Measurements from ENCODE around the gene UBTD1. TPM values are rescaled to one million over a fixed set of nuclear protein-coding genes. Genes with fewer than 3 reads are reported as not detected.

UBTD1 gene
- total RNA-seq, 4 donors from 2014 or later, result 3.9 to 23.4 (median 12.4) TPM

- no peak for TF ChIP-seq CTCF (IDR thresholded peaks at IDR 0.05; ENCODE audit: low read depth)
Measured at GRCh38 chr10:97567891-97568290, 69.2 kb downstream of the UBTD1 start.

DNA sequence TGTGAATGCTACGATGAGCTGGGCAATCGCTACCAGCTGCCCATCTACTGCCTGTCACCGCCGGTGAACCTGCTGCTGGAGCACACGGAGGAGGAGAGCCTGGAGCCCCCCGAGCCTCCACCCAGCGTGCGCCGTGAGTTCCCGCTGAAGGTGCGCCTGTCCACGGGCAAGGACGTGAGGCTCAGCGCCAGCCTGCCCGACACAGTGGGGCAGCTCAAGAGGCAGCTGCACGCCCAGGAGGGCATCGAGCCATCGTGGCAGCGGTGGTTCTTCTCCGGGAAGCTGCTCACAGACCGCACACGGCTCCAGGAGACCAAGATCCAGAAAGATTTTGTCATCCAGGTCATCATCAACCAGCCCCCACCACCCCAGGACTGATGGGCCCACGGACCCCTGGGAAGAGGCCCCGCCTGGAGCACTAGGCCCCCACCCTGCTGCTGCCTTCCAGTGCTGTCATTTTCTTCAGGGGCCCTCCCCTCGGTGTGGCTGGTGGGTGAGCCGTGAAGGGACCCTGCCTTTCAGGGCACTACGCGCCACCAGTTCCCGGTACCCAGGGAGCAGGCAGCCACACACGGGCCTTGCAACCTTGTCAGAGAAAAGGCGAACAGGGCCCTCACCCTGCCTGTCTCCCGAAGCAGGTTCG lies 71.5 kb downstream of the UBTD1 start:
- no peak for TF ChIP-seq CTCF (IDR thresholded peaks at IDR 0.05; ENCODE audit: low read depth)

DNA sequence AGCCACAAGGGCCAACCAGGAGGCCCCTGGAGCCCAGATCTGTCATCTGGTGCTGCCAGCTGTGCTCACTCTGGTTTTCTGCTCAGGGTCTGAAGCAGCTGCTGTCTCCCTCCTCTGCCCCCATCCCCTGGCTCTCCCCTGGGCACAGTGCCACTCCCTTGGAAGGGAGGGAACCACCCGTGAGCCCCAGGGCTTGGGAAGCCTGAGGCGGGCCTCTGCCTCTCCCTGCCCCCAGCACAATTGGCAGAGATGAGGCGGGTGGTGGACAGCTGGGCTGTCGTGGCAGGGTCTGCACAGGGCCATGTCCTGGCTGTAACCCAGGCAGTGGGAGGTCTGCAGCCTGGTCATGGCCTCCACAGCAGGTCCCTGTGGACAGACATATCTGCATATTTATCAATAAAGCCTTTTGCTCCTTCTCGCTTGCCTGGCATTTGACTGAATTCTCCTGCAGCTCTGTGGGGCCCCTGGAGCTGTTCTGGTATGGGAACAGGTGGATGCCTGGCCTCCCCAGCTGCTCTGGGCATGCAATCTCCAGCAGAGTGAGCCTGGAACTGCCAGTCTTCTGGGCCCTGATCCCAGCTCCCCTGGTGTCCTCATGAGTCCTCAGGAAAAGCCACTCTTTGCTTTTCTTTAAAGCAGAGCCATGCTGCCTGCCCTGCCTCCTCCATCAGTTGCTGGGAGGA lies 72.2 kb downstream of the UBTD1 start:
- TF ChIP-seq CTCF (IDR thresholded peaks at IDR 0.05; ENCODE audit: low read depth), result no peak

DNA sequence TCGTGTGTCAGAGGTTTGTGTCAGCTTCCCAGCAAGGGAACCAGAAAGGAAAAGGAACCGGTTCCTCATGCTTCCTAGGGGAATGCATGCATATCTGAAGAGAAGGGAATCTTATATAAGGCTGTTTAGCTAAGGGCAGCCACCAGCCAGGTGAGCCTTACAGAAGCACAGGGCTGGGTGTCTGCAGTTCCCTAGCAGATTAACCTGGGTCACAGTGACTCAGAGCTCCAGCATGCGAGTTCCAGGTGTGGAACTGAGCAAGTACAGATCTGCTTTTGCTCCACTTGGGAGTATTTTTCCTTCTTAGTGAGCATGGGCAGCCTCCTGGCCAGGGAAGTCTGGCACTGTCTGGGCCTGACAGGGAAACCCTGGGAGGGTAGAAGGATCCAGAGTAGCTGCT lies 72.9 kb downstream of the UBTD1 start:
- no peak for TF ChIP-seq CTCF (IDR thresholded peaks at IDR 0.05; ENCODE audit: low read depth)

DNA sequence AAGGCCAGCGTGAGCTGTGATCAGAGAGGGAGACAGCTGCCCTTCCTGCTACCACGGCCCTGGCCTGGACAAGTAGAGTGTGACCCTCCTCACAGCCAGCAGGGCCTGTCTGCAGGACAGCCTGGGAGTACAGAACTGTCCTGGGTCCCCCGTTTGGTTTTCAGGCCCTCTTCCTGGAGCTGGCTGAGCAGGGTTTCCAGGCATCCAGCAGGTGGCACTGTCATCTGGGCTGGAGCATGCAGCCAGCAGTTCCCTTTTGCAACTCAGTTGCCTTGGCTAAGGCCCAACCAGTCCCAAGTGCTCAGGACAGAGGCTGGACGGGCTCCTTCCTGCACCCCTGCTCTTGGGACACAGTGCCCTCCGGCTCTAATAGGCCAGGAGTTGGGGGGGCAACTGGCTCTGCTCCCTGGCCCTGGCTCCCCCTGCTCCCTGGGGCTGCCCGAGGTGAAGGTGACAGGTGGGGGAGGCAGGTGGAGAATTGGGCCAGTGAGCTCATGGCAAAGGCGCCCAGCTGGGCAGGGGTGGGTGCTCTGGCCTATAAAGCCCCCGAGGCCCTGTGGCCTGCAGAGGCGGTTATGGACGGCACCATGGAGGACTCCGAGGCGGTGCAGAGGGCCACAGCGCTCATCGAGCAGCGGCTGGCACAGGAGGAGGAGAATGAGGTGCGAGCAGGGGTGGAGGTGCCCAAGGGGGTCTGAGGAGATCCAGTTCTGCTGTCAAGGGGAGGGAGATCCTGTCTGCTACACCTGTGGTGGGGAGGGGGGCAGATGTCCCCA lies 73.7 kb downstream of the UBTD1 start, which contains the start of gene ANKRD2:
Gene ANKRD2, plus strand, starts transcription at position 566 of the 776 bp plus-strand sequence. Its CDS starts 10 bp downstream, at position 576.
- TF ChIP-seq CTCF (IDR thresholded peaks at IDR 0.05; ENCODE audit: low read depth), result no peak

DNA sequence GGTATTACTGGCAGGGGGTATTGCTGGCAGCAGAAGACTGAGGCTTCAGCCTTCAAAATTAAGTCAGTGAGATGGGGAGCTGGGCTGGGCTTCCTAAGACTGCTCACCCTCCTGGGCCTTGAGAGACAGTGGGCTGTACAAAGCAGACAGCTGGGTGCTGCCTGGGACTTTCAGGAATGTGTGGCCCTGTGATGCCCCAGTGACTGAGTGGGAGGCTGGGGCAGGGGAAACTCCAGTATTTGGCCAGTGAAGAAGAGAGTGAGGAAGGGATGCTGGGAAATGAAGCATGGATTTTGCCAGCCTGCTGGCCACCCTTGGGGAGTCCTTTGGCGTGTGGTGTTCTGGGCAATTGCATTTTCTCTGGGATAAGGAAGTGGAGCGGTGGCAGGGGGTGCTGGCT lies 74.3 kb downstream of the UBTD1 start:
- no peak for TF ChIP-seq CTCF (IDR thresholded peaks at IDR 0.05; ENCODE audit: low read depth)

DNA sequence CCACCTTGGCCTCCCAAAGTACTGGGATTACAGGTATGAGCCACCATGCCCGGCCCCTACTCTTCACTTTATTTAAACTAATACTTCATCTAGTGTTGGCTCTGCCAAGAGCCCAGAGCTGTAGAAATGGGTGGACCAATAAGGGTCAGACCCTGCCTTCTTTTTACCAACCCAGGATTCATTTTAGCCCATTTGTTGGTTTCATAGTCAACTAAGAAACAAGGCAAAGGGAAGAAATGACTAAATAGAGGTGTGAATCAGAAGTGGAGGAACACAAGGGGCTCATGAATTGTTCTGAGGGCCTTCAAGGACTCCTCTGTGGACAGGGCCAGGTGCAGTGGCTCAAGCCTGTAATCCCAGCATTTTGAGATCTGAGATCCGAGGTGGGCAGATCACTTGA lies 74.9 kb downstream of the UBTD1 start:
- no peak for TF ChIP-seq CTCF (IDR thresholded peaks at IDR 0.05; ENCODE audit: low read depth)

Measured in subcutaneous adipose tissue (tissue), 4 donors.